ENCODE data around the gene TPK1.

- TF ChIP-seq EZH2 (IDR thresholded peaks at IDR 0.05) (no peak), FOXP2 (optimal IDR thresholded peaks at IDR 0.05; ENCODE audit: control extremely low read depth, extremely low read length, insufficient read depth) (no peak)
These were observed 186.7 kb downstream of the TPK1 start for GRCh38 chr7:144649120-144649519.
